AG10803 (cell line): Measurements from ENCODE around the gene SAC3D1.

Experiments
- DNase-seq: peaks from one replicate; pipeline ENCODE4 v3.0.0; 2010; ENCODE audit warnings: low read depth
- H3K4me3 ChIP-seq: 2 replicates; pipeline ENCODE4 v1.5.1; 2011; ENCODE audit warnings: mild to moderate bottlenecking, low read length, control low read depth
- CTCF ChIP-seq: conservative IDR thresholded peaks from 2 replicates; pipeline ENCODE4 v1.5.1; 2011; ENCODE audit warnings: mild to moderate bottlenecking, low read length, control low read depth, inconsistent platforms

Gene SAC3D1

GRCh38 chr11:65067446-65067845 lies 26.4 kb downstream of the SAC3D1 start:
- no peak overlapping the region for H3K4me3 ChIP-seq
- DNase-seq, result no peak
- no peak for TF ChIP-seq CTCF

- H3K4me3 ChIP-seq, result no peak overlapping the region
- no peak for TF ChIP-seq CTCF
- no peak for DNase-seq
Observed at GRCh38 chr11:65069217-65069616, 28.2 kb downstream of the SAC3D1 start.

- DNase-seq, result no peak
- H3K4me3 ChIP-seq, result no peak overlapping the region
- TF ChIP-seq CTCF, result no peak
Observed at GRCh38 chr11:65071907-65072630, 31.1 kb downstream of the SAC3D1 start.

- no peak overlapping the region for H3K4me3 ChIP-seq
- no peak for TF ChIP-seq CTCF
- no peak for DNase-seq
Observed at GRCh38 chr11:65072631-65072966, 31.6 kb downstream of the SAC3D1 start.

GRCh38 chr11:65077451-65077850 lies 36.4 kb downstream of the SAC3D1 start:
- TF ChIP-seq CTCF, result no peak
- DNase-seq, result no peak
- no peak overlapping the region for H3K4me3 ChIP-seq

GRCh38 chr11:65078151-65078550 lies 37.1 kb downstream of the SAC3D1 start:
- peak; percentile 56 for TF ChIP-seq CTCF
- peak; percentile 28 for DNase-seq
- H3K4me3 ChIP-seq, result no peak overlapping the region

- TF ChIP-seq CTCF, result no peak
- DNase-seq, result no peak
- H3K4me3 ChIP-seq, result no peak overlapping the region
Observed at GRCh38 chr11:65078786-65079342, 37.9 kb downstream of the SAC3D1 start.
